Measurements from ENCODE around the gene MAP1LC3A. TPM values are rescaled to one million over a fixed set of nuclear protein-coding genes. Genes with fewer than 3 reads are reported as not detected.

MAP1LC3A gene
- total RNA-seq, 1 donor from 2014 or later: 131 TPM

GRCh38 chr20:34582221-34582620 lies 23.7 kb downstream of the MAP1LC3A start:
- Histone ChIP-seq H3K27ac (peak overlapping the region; percentile 66 to 70), H3K9me3 (no peaks in the 10 kb centered on the region), H3K36me3 (peaks cover 0 to 22% of the 10 kb centered on the region in 2 donors), H3K27me3 (no peaks in the 10 kb centered on the region), H3K4me3 (no peak overlapping the region), H3K4me1 (peaks cover 0 to 22% of the 10 kb centered on the region in 2 donors)
- DNase-seq (ENCODE audit: low spot score in 2 of 2): peak in 1 of 2 donors; percentile 8
- intact Hi-C loops (cut with DNase I): no loop called here
- no peak for TF ChIP-seq CTCF (IDR thresholded peaks at IDR 0.05)

- no peaks in the 10 kb centered on the region for H3K27me3 ChIP-seq
- TF ChIP-seq CTCF (IDR thresholded peaks at IDR 0.05): no peak
- peak in 1 of 2 donors; percentile 21 for DNase-seq (ENCODE audit: low spot score in 2 of 2)
- peaks cover 0 to 22% of the 10 kb centered on the region in 2 donors for H3K4me1 ChIP-seq
- no peak overlapping the region for H3K4me3 ChIP-seq
- intact Hi-C loops (cut with DNase I): no loop called here
- no peaks in the 10 kb centered on the region for H3K9me3 ChIP-seq
- peak overlapping the region in 1 of 2 donors; percentile 70 for H3K27ac ChIP-seq
- peaks cover 0 to 22% of the 10 kb centered on the region in 2 donors for H3K36me3 ChIP-seq
Measured at GRCh38 chr20:34582911-34583310, 24.4 kb downstream of the MAP1LC3A start.

GRCh38 chr20:34583544-34583943 lies 25.0 kb downstream of the MAP1LC3A start:
- H3K27ac ChIP-seq: no peak overlapping the region
- no peaks in the 10 kb centered on the region for H3K27me3 ChIP-seq
- no peaks in the 10 kb centered on the region for H3K9me3 ChIP-seq
- peaks cover 0 to 22% of the 10 kb centered on the region in 2 donors for H3K36me3 ChIP-seq
- DNase-seq (ENCODE audit: low spot score in 2 of 2): peak in 1 of 2 donors; percentile 55
- TF ChIP-seq CTCF (IDR thresholded peaks at IDR 0.05): no peak
- H3K4me3 ChIP-seq: no peak overlapping the region
- intact Hi-C loops (cut with DNase I): no loop called here
- H3K4me1 ChIP-seq: peaks cover 0 to 22% of the 10 kb centered on the region in 2 donors

- peaks cover 0 to 22% of the 10 kb centered on the region in 2 donors for H3K36me3 ChIP-seq
- no peak for TF ChIP-seq CTCF (IDR thresholded peaks at IDR 0.05)
- DNase-seq (ENCODE audit: low spot score in 2 of 2): peak in 1 of 2 donors; percentile 54
- no peaks in the 10 kb centered on the region for H3K27me3 ChIP-seq
- H3K9me3 ChIP-seq: no peaks in the 10 kb centered on the region
- intact Hi-C loops (cut with DNase I): no loop called here
- H3K4me1 ChIP-seq: peaks cover 0 to 14% of the 10 kb centered on the region in 2 donors
- no peak overlapping the region for H3K4me3 ChIP-seq
- H3K27ac ChIP-seq: no peak overlapping the region
Measured at GRCh38 chr20:34585019-34585418, 26.5 kb downstream of the MAP1LC3A start.

GRCh38 chr20:34586488-34587163 lies 28.1 kb downstream of the MAP1LC3A start:
- Histone ChIP-seq H3K9me3 (no peaks in the 10 kb centered on the region), H3K27me3 (no peaks in the 10 kb centered on the region), H3K4me1 (peaks cover 0 to 8% of the 10 kb centered on the region in 2 donors), H3K27ac (no peak overlapping the region), H3K4me3 (no peak overlapping the region), H3K36me3 (peaks cover 0 to 22% of the 10 kb centered on the region in 2 donors)
- TF ChIP-seq CTCF (IDR thresholded peaks at IDR 0.05): no peak
- no peak for DNase-seq (ENCODE audit: low spot score in 2 of 2)
- intact Hi-C loops (cut with DNase I): no loop called here
